HepG2 (cell line): Measurements from ENCODE around the gene HPCAL1. TPM values are rescaled to one million over a fixed set of nuclear protein-coding genes. Genes with fewer than 3 reads are reported as not detected.

Source experiments
- BRCA1 ChIP-seq: sonication (generic); formaldehyde crosslinking; IDR thresholded peaks from 2 replicates; pipeline ENCODE4 v1.4.0; 2020; ENCODE audit warnings: missing genetic modification reagents
- E2F5 ChIP-seq: sonication (generic); formaldehyde crosslinking; conservative IDR thresholded peaks from 2 replicates; pipeline ENCODE4 v1.4.0; 2020; ENCODE audit warnings: missing genetic modification reagents
- HHEX ChIP-seq: IDR thresholded peaks from 2 replicates; pipeline ENCODE4 v1.6.1; 2016; ENCODE audit warnings: control low read depth
- KDM5A ChIP-seq: fragments of 200-600 bp; sonication (generic); IDR thresholded peaks from 2 replicates; pipeline ENCODE4 v1.7.0; 2018; ENCODE audit warnings: antibody characterized with exemption, mild to moderate bottlenecking, low read length, borderline replicate concordance
- MZF1 ChIP-seq: sonication (generic); formaldehyde crosslinking; IDR thresholded peaks from 2 replicates; pipeline ENCODE4 v1.8.1; 2023; ENCODE audit warnings: mild to moderate bottlenecking, missing genetic modification reagents, borderline replicate concordance
- NFE2 ChIP-seq: sonication (generic); formaldehyde crosslinking; IDR thresholded peaks from 2 replicates; pipeline ENCODE4 v1.4.0; 2020; ENCODE audit warnings: missing genetic modification reagents
- NFE2L2 ChIP-seq: fragments of 150-350 bp; IDR thresholded peaks from 2 replicates; pipeline ENCODE4 v1.6.1; 2014; ENCODE audit warnings: low read length
- NR2C2 ChIP-seq: sonication (generic); formaldehyde crosslinking; IDR thresholded peaks from 2 replicates; pipeline ENCODE4 v1.4.0; 2020; ENCODE audit warnings: missing genetic modification reagents, mild to moderate bottlenecking, moderate library complexity, borderline replicate concordance
- RCOR2 ChIP-seq: IDR thresholded peaks from 2 replicates; pipeline ENCODE4 v1.6.1; 2016; ENCODE audit warnings: missing biosample characterization, missing genetic modification reagents
- REPIN1 ChIP-seq: sonication (generic); formaldehyde crosslinking; IDR thresholded peaks from 2 replicates; pipeline ENCODE4 v1.8.0; 2022; ENCODE audit warnings: missing genetic modification reagents, low read depth, mild to moderate bottlenecking, borderline replicate concordance
- SOX5 ChIP-seq: IDR thresholded peaks from 2 replicates; pipeline ENCODE4 v1.6.1; 2016; ENCODE audit warnings: borderline replicate concordance
- TEF ChIP-seq: sonication (generic); formaldehyde crosslinking; IDR thresholded peaks from 2 replicates; pipeline ENCODE4 v1.5.0; 2020; ENCODE audit warnings: missing genetic modification reagents
- THAP11 ChIP-seq: IDR thresholded peaks from 2 replicates; pipeline ENCODE4 v1.6.1; 2016; ENCODE audit warnings: missing biosample characterization, missing genetic modification reagents
- ZBTB1 ChIP-seq: sonication (generic); formaldehyde crosslinking; IDR thresholded peaks from 2 replicates; pipeline ENCODE4 v1.4.0; 2020; ENCODE audit warnings: missing genetic modification reagents, borderline replicate concordance
- ZBTB21 ChIP-seq: sonication (generic); formaldehyde crosslinking; IDR thresholded peaks from 2 replicates; pipeline ENCODE4 v1.4.0; 2020; ENCODE audit warnings: missing genetic modification reagents
- ZBTB7B ChIP-seq: sonication (generic); formaldehyde crosslinking; IDR thresholded peaks from 2 replicates; pipeline ENCODE4 v1.4.0; 2020; ENCODE audit warnings: missing genetic modification reagents
- ZFP82 ChIP-seq: sonication (generic); formaldehyde crosslinking; IDR thresholded peaks from 2 replicates; pipeline ENCODE4 v1.5.1; 2020; ENCODE audit warnings: mild to moderate bottlenecking, missing genetic modification reagents, borderline replicate concordance
- ZMYM3 ChIP-seq: sonication (generic); formaldehyde crosslinking; IDR thresholded peaks from 2 replicates; pipeline ENCODE4 v1.5.1; 2020; ENCODE audit warnings: mild to moderate bottlenecking, missing genetic modification reagents
- ZNF138 ChIP-seq: sonication (generic); formaldehyde crosslinking; IDR thresholded peaks from 2 replicates; pipeline ENCODE4 v1.5.0; 2020; ENCODE audit warnings: mild to moderate bottlenecking, low read depth, missing genetic modification reagents
- ZNF205 ChIP-seq: IDR thresholded peaks from 2 replicates; pipeline ENCODE4 v1.6.1; 2018; ENCODE audit warnings: missing biosample characterization, missing genetic modification reagents
- ZNF331 ChIP-seq: sonication (generic); formaldehyde crosslinking; IDR thresholded peaks from 2 replicates; pipeline ENCODE4 v1.4.0; 2020; ENCODE audit warnings: missing genetic modification reagents
- ZNF550 ChIP-seq: sonication (generic); formaldehyde crosslinking; IDR thresholded peaks from 2 replicates; pipeline ENCODE4 v1.4.0; 2020; ENCODE audit warnings: mild to moderate bottlenecking, missing genetic modification reagents, borderline replicate concordance
- ZNF557 ChIP-seq: sonication (generic); formaldehyde crosslinking; IDR thresholded peaks from 2 replicates; pipeline ENCODE4 v1.4.0; 2020; ENCODE audit warnings: missing genetic modification reagents
- ZNF567 ChIP-seq: sonication (generic); formaldehyde crosslinking; IDR thresholded peaks from 2 replicates; pipeline ENCODE4 v1.8.1; 2023; ENCODE audit warnings: mild to moderate bottlenecking, missing genetic modification reagents, borderline replicate concordance
- ZNF569 ChIP-seq: sonication (generic); formaldehyde crosslinking; IDR thresholded peaks from 2 replicates; pipeline ENCODE4 v1.5.0; 2020; ENCODE audit warnings: mild to moderate bottlenecking, missing genetic modification reagents, moderate library complexity, borderline replicate concordance
- ZNF577 ChIP-seq: sonication (generic); formaldehyde crosslinking; IDR thresholded peaks from 2 replicates; pipeline ENCODE4 v1.4.0; 2020; ENCODE audit warnings: mild to moderate bottlenecking, low read depth, missing genetic modification reagents, borderline replicate concordance
- ZNF614 ChIP-seq: IDR thresholded peaks from 2 replicates; pipeline ENCODE4 v1.6.1; 2018; ENCODE audit warnings: missing biosample characterization, missing genetic modification reagents, inconsistent platforms, borderline replicate concordance
- polyA plus RNA-seq, 8 experiments: library from polyadenylated mRNA; depleted of rRNA in 3 of 8; stranded (reverse) in 7 of 8; unstranded in 1 of 8; fragments of >200 nt; fragmentation: Illumina TruSeq in 4 of 8; extraction: Trizol in 4 of 8; gene quantifications; 2 replicates each; pipeline versions ENCODE4 v1.2.1 to v1.2.3, GENCODE V29; 2011 to 2016; ENCODE audit warnings: low read depth in 4 of 8, missing spikeins in 1 of 8, mixed read lengths in 1 of 8; ENCODE audit not compliant: insufficient read depth in 1 of 8
- total RNA-seq, 5 experiments: library from RNA; depleted of rRNA; stranded (reverse); fragments of >200 nt; fragmentation: Illumina TruSeq; extraction: Trizol; gene quantifications; 2 replicates each; pipeline ENCODE4 v1.2.3, GENCODE V29; 2016; ENCODE audit warnings: low read depth in 1 of 5
- TF ChIP-seq, protein P1 (sequence below): sonication (generic); formaldehyde crosslinking; IDR thresholded peaks from 2 replicates; pipeline ENCODE4 v1.4.0; 2020; ENCODE audit warnings: mild to moderate bottlenecking, missing genetic modification reagents
- TF ChIP-seq, protein P2 (sequence below): sonication (generic); formaldehyde crosslinking; IDR thresholded peaks from 2 replicates; pipeline ENCODE4 v1.4.0; 2020; ENCODE audit warnings: missing genetic modification reagents
- TF ChIP-seq, protein P3 (sequence below): fragments of 450-650 bp; IDR thresholded peaks from 2 replicates; pipeline ENCODE4 v1.6.1; 2017

HPCAL1 gene
- total and polyA plus RNA-seq, 2 of the 13 experiments (the other 11 are each of a cell fraction or from before 2014, with no cell fraction given) = 29.5 to 29.9 TPM

- no peak for TF ChIP-seq E2F5 (CRISPR knock-in tag)
- TF ChIP-seq ZMYM3 (CRISPR knock-in tag) = no peak
- no peak for TF ChIP-seq ZNF577
- TF ChIP-seq, protein P1, sequence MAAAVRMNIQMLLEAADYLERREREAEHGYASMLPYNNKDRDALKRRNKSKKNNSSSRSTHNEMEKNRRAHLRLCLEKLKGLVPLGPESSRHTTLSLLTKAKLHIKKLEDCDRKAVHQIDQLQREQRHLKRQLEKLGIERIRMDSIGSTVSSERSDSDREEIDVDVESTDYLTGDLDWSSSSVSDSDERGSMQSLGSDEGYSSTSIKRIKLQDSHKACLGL (CRISPR knock-in tag) = peak; percentile 50; the same call in 1 of the 2 replicates
- no peak for TF ChIP-seq TEF (CRISPR knock-in tag)
- peak; percentile 32; the same call in 1 of the 2 replicates for TF ChIP-seq ZBTB7B (CRISPR knock-in tag)
- TF ChIP-seq ZNF567 = no peak
- no peak for TF ChIP-seq ZBTB1 (CRISPR knock-in tag)
- no peak for TF ChIP-seq NR2C2 (CRISPR knock-in tag)
- TF ChIP-seq ZNF557 (CRISPR knock-in tag) = no peak
- no peak for TF ChIP-seq ZNF205
- TF ChIP-seq REPIN1 (CRISPR knock-in tag) = no peak
- TF ChIP-seq KDM5A = no peak
- no peak for TF ChIP-seq HHEX (CRISPR knock-in tag)
- no peak for TF ChIP-seq MZF1 (CRISPR knock-in tag)
- TF ChIP-seq NFE2 = no peak
- TF ChIP-seq ZBTB21 = no peak
- no peak for TF ChIP-seq RCOR2 (CRISPR knock-in tag)
- 0 out of 2 replicates have a peak, but pooled peaks have one; percentile 63 for TF ChIP-seq ZNF138 (CRISPR knock-in tag)
- no peak for TF ChIP-seq NFE2L2
- TF ChIP-seq ZNF614 = no peak
- TF ChIP-seq, protein P2, sequence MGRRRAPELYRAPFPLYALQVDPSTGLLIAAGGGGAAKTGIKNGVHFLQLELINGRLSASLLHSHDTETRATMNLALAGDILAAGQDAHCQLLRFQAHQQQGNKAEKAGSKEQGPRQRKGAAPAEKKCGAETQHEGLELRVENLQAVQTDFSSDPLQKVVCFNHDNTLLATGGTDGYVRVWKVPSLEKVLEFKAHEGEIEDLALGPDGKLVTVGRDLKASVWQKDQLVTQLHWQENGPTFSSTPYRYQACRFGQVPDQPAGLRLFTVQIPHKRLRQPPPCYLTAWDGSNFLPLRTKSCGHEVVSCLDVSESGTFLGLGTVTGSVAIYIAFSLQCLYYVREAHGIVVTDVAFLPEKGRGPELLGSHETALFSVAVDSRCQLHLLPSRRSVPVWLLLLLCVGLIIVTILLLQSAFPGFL (CRISPR knock-in tag) = no peak
- TF ChIP-seq ZFP82 (CRISPR knock-in tag) = no peak
- TF ChIP-seq, protein P3, sequence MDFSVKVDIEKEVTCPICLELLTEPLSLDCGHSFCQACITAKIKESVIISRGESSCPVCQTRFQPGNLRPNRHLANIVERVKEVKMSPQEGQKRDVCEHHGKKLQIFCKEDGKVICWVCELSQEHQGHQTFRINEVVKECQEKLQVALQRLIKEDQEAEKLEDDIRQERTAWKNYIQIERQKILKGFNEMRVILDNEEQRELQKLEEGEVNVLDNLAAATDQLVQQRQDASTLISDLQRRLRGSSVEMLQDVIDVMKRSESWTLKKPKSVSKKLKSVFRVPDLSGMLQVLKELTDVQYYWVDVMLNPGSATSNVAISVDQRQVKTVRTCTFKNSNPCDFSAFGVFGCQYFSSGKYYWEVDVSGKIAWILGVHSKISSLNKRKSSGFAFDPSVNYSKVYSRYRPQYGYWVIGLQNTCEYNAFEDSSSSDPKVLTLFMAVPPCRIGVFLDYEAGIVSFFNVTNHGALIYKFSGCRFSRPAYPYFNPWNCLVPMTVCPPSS = no peak
- no peak for TF ChIP-seq BRCA1 (CRISPR knock-in tag)
- no peak for TF ChIP-seq THAP11 (CRISPR knock-in tag)
- TF ChIP-seq ZNF331 (CRISPR knock-in tag) = no peak
- TF ChIP-seq ZNF550 = no peak
- TF ChIP-seq ZNF569 (CRISPR knock-in tag) = no peak
- TF ChIP-seq SOX5 (CRISPR knock-in tag) = no peak
Measured at GRCh38 chr2:10303181-10303693, 533 bp downstream of the HPCAL1 start (continued).
